ENCODE results near the gene PTX4. TPM values are rescaled to one million over a fixed set of nuclear protein-coding genes. Genes with fewer than 3 reads are reported as not detected.

Gene PTX4
- total and polyA plus RNA-seq, 2 donors (not counting 3 experiments of a cell fraction or from before 2014, with no cell fraction given): 0.31 TPM; not detected in 1

DNA sequence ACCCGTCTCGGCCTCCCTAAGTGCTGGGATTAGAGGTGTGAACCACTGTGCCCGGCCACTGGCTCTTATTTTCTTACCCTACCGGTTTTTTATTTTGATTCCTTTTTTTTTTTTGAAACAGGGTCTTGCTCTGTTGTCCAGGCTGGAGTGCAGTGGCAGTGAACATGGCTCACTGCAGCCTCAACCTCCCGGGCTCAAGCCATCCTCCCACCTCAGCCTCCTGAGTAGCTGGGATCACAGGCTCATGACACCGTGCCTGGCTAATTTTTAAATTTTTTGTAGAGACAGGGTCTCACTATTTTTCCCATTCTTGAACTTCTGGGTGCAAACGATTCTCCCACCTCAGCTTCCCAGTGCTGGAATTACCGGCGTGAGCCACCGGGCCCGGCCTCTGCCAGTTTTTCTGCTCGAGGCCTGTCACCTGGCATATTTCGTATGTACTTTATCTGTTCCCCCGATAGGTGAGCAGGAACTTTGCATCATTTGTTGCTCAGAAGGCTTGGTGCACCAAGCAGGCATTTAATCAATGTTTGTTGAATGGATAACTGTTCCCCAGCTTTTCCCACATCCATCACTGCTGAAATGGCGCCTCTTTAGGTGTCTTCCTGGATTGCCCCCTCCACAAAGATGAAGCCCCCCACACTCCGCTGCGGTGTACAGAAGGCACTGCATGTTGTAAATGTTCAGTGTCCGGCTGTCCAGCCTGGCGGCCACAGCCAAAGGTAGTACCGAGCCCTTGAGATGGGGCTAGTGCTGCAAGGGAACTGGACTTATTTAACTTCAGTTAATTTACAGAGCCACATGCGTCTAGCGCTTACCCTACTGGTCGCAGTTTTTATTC is 3.6 kb upstream of the PTX4 start:
- Histone ChIP-seq H3K79me2 (ENCODE audit: control insufficient read depth, insufficient read depth, low read length) (peaks cover 19% of the 10 kb centered on the region), H3K4me1 (ENCODE audit: control insufficient read depth, extremely low read depth, insufficient read depth, low read length) (peaks cover 15% of the 10 kb centered on the region), H2AFZ (ENCODE audit: low read depth, low read length) (peak overlapping the region; percentile 98), H3K9me3 (replicated peaks; ENCODE audit: control insufficient read depth, insufficient read depth, low read length) (no peaks in the 10 kb centered on the region), H3K27me3 (ENCODE audit: control insufficient read depth in 2 of 2, insufficient read depth in 2 of 2, low read length in 2 of 2) (no peaks in the 10 kb centered on the region), H4K20me1 (replicated peaks; ENCODE audit: control insufficient read depth, extremely low read depth, insufficient read depth, low read length) (no peaks in the 10 kb centered on the region), H3K9me1 (replicated peaks; ENCODE audit: control insufficient read depth, extremely low read depth, insufficient read depth, low read length) (no peaks in the 10 kb centered on the region), H3K36me3 (ENCODE audit: control insufficient read depth in 2 of 2, extremely low read depth in 1 of 2, insufficient read depth in 2 of 2, low read length in 2 of 2) (peaks cover 3 to 8% of the 10 kb centered on the region in 2 experiments), H3K4me3 (replicated peaks in 1 of 3; ENCODE audit: insufficient read depth in 1 of 3, low read depth in 1 of 3, low read length in 3 of 3) (peak overlapping the region in 1 of 3 experiments; percentile 77), H3K4me2 (ENCODE audit: insufficient read depth, low read length) (peak overlapping the region; percentile 41), H3K9ac (replicated peaks; ENCODE audit: extremely low read depth, insufficient read depth, low read length) (peak overlapping the region; percentile 93), H3K27ac (ENCODE audit: insufficient read depth, low read depth, low read length) (peak overlapping the region; percentile 84)
- intact Hi-C loops (cut with micrococcal nuclease) (loop anchor here (5.0 kb wide), 1 partner anchor 215 kb away; the partner anchor contains the start of gene MAPK8IP3), dilution Hi-C loops (cut with MboI; ENCODE audit: extremely low pct_ligation_motif_present, low sequenced_read_pairs) (no loop called here)
- DNase-seq (ENCODE audit: low read depth, low spot score): no peak
- TF ChIP-seq MYC (IDR thresholded peaks at IDR 0.05; ENCODE audit: low read depth, low read length): no peak
- TF ChIP-seq, protein P1, sequence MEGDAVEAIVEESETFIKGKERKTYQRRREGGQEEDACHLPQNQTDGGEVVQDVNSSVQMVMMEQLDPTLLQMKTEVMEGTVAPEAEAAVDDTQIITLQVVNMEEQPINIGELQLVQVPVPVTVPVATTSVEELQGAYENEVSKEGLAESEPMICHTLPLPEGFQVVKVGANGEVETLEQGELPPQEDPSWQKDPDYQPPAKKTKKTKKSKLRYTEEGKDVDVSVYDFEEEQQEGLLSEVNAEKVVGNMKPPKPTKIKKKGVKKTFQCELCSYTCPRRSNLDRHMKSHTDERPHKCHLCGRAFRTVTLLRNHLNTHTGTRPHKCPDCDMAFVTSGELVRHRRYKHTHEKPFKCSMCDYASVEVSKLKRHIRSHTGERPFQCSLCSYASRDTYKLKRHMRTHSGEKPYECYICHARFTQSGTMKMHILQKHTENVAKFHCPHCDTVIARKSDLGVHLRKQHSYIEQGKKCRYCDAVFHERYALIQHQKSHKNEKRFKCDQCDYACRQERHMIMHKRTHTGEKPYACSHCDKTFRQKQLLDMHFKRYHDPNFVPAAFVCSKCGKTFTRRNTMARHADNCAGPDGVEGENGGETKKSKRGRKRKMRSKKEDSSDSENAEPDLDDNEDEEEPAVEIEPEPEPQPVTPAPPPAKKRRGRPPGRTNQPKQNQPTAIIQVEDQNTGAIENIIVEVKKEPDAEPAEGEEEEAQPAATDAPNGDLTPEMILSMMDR (IDR thresholded peaks at IDR 0.05; ENCODE audit: extremely low read depth in 1 of 2, insufficient read depth in 1 of 2, low read depth in 1 of 2, low read length in 2 of 2): no peak
- TF ChIP-seq EZH2 (IDR thresholded peaks at IDR 0.05; ENCODE audit: borderline replicate concordance, low read depth, low read length, severe bottlenecking): no peak
- TF ChIP-seq FOS (IDR thresholded peaks at IDR 0.05; ENCODE audit: borderline replicate concordance, insufficient read depth, low read length): no peak
- TF ChIP-seq POLR2AphosphoS5 (IDR thresholded peaks at IDR 0.05; ENCODE audit: insufficient read depth, low read depth, low read length): no peak
- no peak for TF ChIP-seq POLR2A (IDR thresholded peaks at IDR 0.05; ENCODE audit: low read depth, low read length)
- no peak for TF ChIP-seq GATA2 (IDR thresholded peaks at IDR 0.05; ENCODE audit: insufficient read depth, insufficient read length, low read depth, low read length)
- no peak for TF ChIP-seq JUN (IDR thresholded peaks at IDR 0.05; ENCODE audit: borderline replicate concordance, insufficient read depth, insufficient read length, low read depth)
- TF ChIP-seq, protein P2, sequence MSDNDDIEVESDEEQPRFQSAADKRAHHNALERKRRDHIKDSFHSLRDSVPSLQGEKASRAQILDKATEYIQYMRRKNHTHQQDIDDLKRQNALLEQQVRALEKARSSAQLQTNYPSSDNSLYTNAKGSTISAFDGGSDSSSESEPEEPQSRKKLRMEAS (IDR thresholded peaks at IDR 0.05; ENCODE audit: insufficient read depth, insufficient read length): no peak
- no TSS peak for BruUV-seq (replicated peaks)
- CTCF ChIA-PET: interaction anchor here (0.6 to 2.3 kb wide), 3 partner anchors 51 to 124 kb away, joined by 3 to 24 read pairs (median 3); no protein-coding TSS in a partner anchor
- POLR2A ChIA-PET: interaction anchor here (0.7 kb wide), 1 partner anchor 17 kb away, joined by 4 read pairs; no protein-coding TSS in a partner anchor
- no peak for FAIRE-seq

Data from endothelial cell of umbilical vein (primary cell).